ENCODE data around the gene TSN. TPM values are rescaled to one million over a fixed set of nuclear protein-coding genes. Genes with fewer than 3 reads are reported as not detected.
"Not testable (repeated sequence)": the region's sequence is repeated elsewhere in the genome, so short reads cannot be mapped to it uniquely, and the experiment has no call there.

TSN gene
- total RNA-seq, 1 experiment from 2014 or later: 125 TPM

DNA sequence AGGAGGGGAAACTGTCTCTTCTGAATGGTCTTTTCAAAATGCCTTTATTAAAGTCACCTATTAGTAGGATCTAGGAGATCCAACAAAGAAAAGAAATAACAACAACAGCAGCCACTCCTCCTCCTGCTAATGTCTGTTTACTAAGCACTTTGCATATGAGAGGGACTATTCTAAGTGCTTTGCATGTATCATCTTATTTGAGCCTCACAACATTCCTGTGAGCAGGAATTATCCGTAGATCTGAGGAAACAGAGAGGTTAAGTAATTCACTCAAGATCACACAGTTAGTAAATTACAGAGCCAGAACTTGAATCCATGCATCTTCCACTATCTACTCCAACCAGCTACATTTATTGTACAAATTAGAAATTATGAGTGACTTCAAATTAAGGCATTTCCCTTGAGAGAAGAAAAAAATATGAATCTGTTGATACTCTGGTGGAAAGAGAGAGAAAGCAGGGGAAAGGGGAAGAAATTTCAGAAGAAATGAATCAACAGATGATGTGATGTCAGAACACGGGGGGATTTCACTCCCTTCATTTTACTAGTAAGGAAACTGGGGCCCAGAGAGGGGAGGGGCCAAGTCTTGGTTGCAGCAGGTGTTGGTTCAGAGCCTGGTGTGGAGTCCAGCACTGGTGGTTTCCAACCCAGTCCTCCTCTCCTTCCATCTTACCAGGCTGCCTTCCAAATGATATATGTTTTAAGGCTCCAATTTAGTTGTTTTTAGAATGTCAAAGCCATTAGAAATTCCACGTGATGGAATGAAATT lies 49.7 kb downstream of the TSN start:
- Mint-ChIP-seq H3K27me3 (ENCODE audit: unreplicated experiment) (no peaks in the 10 kb centered on the region), H3K4me3 (ENCODE audit: low read depth, unreplicated experiment) (no peak overlapping the region), H3K27ac (ENCODE audit: unreplicated experiment) (no peak overlapping the region), H3K36me3 (ENCODE audit: insufficient read depth, unreplicated experiment) (no peaks in the 10 kb centered on the region), H3K4me1 (ENCODE audit: low read depth, unreplicated experiment) (peaks cover 6% of the 10 kb centered on the region), H3K9me3 (ENCODE audit: low read depth, unreplicated experiment) (peaks cover 2% of the 10 kb centered on the region)
- intact Hi-C loops (cut with micrococcal nuclease; ENCODE audit: unreplicated experiment): no loop called here
- TF ChIP-seq, protein P1, sequence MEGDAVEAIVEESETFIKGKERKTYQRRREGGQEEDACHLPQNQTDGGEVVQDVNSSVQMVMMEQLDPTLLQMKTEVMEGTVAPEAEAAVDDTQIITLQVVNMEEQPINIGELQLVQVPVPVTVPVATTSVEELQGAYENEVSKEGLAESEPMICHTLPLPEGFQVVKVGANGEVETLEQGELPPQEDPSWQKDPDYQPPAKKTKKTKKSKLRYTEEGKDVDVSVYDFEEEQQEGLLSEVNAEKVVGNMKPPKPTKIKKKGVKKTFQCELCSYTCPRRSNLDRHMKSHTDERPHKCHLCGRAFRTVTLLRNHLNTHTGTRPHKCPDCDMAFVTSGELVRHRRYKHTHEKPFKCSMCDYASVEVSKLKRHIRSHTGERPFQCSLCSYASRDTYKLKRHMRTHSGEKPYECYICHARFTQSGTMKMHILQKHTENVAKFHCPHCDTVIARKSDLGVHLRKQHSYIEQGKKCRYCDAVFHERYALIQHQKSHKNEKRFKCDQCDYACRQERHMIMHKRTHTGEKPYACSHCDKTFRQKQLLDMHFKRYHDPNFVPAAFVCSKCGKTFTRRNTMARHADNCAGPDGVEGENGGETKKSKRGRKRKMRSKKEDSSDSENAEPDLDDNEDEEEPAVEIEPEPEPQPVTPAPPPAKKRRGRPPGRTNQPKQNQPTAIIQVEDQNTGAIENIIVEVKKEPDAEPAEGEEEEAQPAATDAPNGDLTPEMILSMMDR (IDR thresholded peaks at IDR 0.05; ENCODE audit: unreplicated experiment): no peak
- BruUV-seq (replicated peaks): no TSS peak
- CTCF ChIA-PET: no interaction called here
- no peak for DNase-seq

DNA sequence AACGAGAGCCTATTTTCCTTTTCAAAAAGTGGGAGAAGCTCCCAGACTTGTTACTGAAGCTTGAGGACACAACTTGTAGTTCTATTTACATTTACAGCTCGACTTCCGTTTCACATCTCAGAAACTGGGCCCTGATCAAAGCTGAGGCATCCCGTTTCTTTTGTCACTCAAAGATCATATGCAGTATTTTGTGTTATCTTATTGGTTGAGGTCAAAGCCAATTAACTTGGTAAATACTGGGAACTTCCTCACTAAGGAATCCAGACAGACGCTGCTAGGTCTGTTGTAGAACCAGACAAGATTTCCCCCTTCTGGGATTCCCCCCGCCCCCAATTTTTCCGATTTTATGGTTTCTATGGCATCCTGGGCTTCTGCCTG lies 50.3 kb downstream of the TSN start:
- Mint-ChIP-seq H3K27me3 (ENCODE audit: unreplicated experiment) (no peaks in the 10 kb centered on the region), H3K9me3 (ENCODE audit: low read depth, unreplicated experiment) (peaks cover 2% of the 10 kb centered on the region), H3K4me1 (ENCODE audit: low read depth, unreplicated experiment) (peaks cover 7% of the 10 kb centered on the region), H3K4me3 (ENCODE audit: low read depth, unreplicated experiment) (no peak overlapping the region), H3K27ac (ENCODE audit: unreplicated experiment) (no peak overlapping the region), H3K36me3 (ENCODE audit: insufficient read depth, unreplicated experiment) (no peaks in the 10 kb centered on the region)
- no TSS peak for BruUV-seq (replicated peaks)
- intact Hi-C loops (cut with micrococcal nuclease; ENCODE audit: unreplicated experiment): no loop called here
- DNase-seq: no peak
- CTCF ChIA-PET: no interaction called here
- TF ChIP-seq, protein P1 (IDR thresholded peaks at IDR 0.05; ENCODE audit: unreplicated experiment): no peak

DNA sequence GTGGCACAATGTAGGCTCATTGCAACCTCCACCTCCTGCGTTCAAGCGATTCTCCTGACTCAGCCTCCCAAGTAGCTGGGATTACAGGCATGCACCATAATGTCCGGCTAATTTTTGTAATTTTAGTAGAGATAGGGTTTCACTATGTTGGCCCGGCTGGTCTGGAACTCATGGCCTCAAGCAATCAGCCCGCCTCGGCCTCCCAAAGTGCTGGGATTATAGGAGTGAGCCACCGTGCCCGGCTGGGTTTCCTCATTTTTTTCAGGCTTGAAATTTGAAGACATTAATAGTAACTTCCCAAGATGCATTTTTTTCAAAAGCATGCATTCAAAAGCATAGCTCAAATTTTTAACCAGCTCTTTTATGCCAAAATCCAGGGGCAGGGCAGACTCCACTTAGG lies 52.3 kb downstream of the TSN start:
- H3K36me3 Mint-ChIP-seq (ENCODE audit: insufficient read depth, unreplicated experiment); H3K4me3 Mint-ChIP-seq (ENCODE audit: low read depth, unreplicated experiment); H3K9me3 Mint-ChIP-seq (ENCODE audit: low read depth, unreplicated experiment); H3K27ac Mint-ChIP-seq (ENCODE audit: unreplicated experiment); BruUV-seq (replicated peaks); H3K27me3 Mint-ChIP-seq (ENCODE audit: unreplicated experiment); DNase-seq; intact Hi-C loops (cut with micrococcal nuclease; ENCODE audit: unreplicated experiment): not testable (repeated sequence)
- CTCF ChIA-PET: interaction anchor here (0.6 to 0.9 kb wide), 2 partner anchors 24 to 30 kb away, joined by 3 read pairs; no protein-coding TSS in a partner anchor
- H3K4me1 Mint-ChIP-seq (ENCODE audit: low read depth, unreplicated experiment): peaks cover 17% of the 10 kb centered on the region

DNA sequence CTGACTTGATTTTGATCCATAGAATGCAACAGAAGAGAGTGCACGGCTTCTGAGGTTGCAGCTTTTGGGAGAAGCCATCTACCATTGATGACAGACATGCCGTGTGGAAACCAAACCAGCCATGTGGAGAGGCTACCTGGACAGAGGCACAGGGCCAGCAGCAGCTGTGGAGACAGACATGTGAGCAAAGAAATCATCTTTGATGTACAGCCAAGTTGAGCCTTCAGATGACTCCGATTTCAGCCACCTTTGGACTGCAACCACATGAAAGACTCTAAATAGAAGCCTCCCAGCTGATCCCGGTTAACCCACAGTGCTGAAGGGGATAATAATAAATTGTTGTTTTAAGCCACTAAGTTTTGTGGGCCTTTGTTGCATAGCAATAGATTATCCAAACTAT lies 54.2 kb downstream of the TSN start:
- Mint-ChIP-seq H3K36me3 (ENCODE audit: insufficient read depth, unreplicated experiment) (no peaks in the 10 kb centered on the region), H3K27ac (ENCODE audit: unreplicated experiment) (no peak overlapping the region), H3K27me3 (ENCODE audit: unreplicated experiment) (no peaks in the 10 kb centered on the region), H3K4me1 (ENCODE audit: low read depth, unreplicated experiment) (peaks cover 12% of the 10 kb centered on the region), H3K4me3 (ENCODE audit: low read depth, unreplicated experiment) (no peak overlapping the region), H3K9me3 (ENCODE audit: low read depth, unreplicated experiment) (no peaks in the 10 kb centered on the region)
- TF ChIP-seq, protein P1 (IDR thresholded peaks at IDR 0.05; ENCODE audit: unreplicated experiment): no peak
- CTCF ChIA-PET: no interaction called here
- no peak for DNase-seq
- no TSS peak for BruUV-seq (replicated peaks)
- intact Hi-C loops (cut with micrococcal nuclease; ENCODE audit: unreplicated experiment): loop anchor here (5.0 kb wide), 1 partner anchor 158 kb away; no protein-coding TSS in a partner anchor

Data from Calu3 (cell line).